Mammary epithelial cell (primary cell): ENCODE measurements around the gene ATRNL1.

ENCODE experiments used
- CTCF ChIP-seq, 2 donors: IDR thresholded peaks in 1 of 2; conservative IDR thresholded peaks in 1 of 2; 2 replicates each; pipeline ENCODE4 v1.5.1; 2011 to 2012; ENCODE audit warnings: inconsistent platforms in 2 of 2, low read length in 2 of 2, mild to moderate bottlenecking in 2 of 2, control low read depth in 1 of 2, low read depth in 1 of 2; ENCODE audit not compliant: insufficient read depth in 1 of 2; ENCODE audit errors: extremely low read depth in 1 of 2
- EZH2 ChIP-seq: IDR thresholded peaks from 2 replicates; pipeline ENCODE4 v1.6.1; 2012; ENCODE audit warnings: low read length, inconsistent platforms, borderline replicate concordance

DNA sequence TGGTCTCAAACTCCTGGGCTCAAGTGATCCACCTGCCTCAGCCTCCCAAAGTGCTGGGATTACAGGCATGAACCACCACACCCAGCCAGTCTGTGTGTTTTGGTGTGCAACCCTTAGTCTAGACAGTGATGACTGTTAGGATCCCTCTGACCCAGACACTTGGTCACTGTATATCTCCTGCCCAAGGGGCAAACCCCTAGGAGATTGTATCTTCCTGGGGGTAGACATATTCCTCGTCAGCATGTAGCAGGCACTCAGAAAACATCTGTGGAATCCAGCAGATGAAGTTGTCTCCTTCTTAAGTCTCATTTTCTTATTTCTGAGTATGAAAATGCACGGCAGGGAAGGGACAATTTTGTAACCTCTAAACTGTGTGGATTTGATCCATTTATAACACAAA, 887.3 kb downstream of the ATRNL1 start:
- no peak for TF ChIP-seq CTCF (conservative IDR thresholded peaks at IDR 0.05 in 1 of 2, IDR thresholded peaks at IDR 0.05 in 1 of 2; ENCODE audit: extremely low read depth in 1 of 2, insufficient read depth in 1 of 2, low read depth in 1 of 2, low read length in 2 of 2)
- no peak for TF ChIP-seq EZH2
